HL-60 (cell line): ENCODE measurements around the gene PPP1R27.
A peak's percentile ranks its signal among the peaks of the same experiment; 100 is the strongest.

Experiments used
- DNase-seq, 2 experiments: peaks; one replicate each; pipeline ENCODE4 v3.0.0-alpha.2; 2010 to 2020; ENCODE audit warnings: low read depth in 1 of 2, low spot score in 1 of 2
- H3K27ac ChIP-seq: fragments of 250-450 bp; sonication (Bioruptor Pico); replicated peaks from 2 replicates; pipeline ENCODE4 v1.5.1; 2020; ENCODE audit warnings: mild to moderate bottlenecking, moderate library complexity
- H3K27me3 ChIP-seq: fragments of 250-450 bp; sonication (Bioruptor Pico); 2 replicates; pipeline ENCODE4 v1.5.1; 2021; ENCODE audit warnings: mild to moderate bottlenecking, moderate library complexity; ENCODE audit not compliant: insufficient read depth, poor library complexity, severe bottlenecking
- H3K4me3 ChIP-seq: replicated peaks from 2 replicates; pipeline ENCODE4 v1.5.1; 2011; ENCODE audit warnings: mild to moderate bottlenecking, control low read depth, low read length; ENCODE audit not compliant: insufficient read depth
- CTCF ChIP-seq: IDR thresholded peaks from one replicate; pipeline ENCODE4 v1.5.1; 2011; ENCODE audit warnings: low read length, control low read depth, inconsistent platforms; ENCODE audit not compliant: insufficient read depth
- GABPA ChIP-seq: IDR thresholded peaks from 2 replicates; pipeline ENCODE4 v1.6.1; 2012; ENCODE audit warnings: low read depth
- POLR2AphosphoS5 ChIP-seq: IDR thresholded peaks from 2 replicates; pipeline ENCODE4 v1.6.1; 2012; ENCODE audit warnings: low read depth
- REST ChIP-seq: IDR thresholded peaks from 2 replicates; pipeline ENCODE4 v1.6.1; 2012; ENCODE audit warnings: low read depth; ENCODE audit not compliant: insufficient replicate concordance
- SPI1 ChIP-seq: IDR thresholded peaks from 2 replicates; pipeline ENCODE4 v1.6.1; 2012; ENCODE audit warnings: low read depth, mild to moderate bottlenecking, borderline replicate concordance

Gene PPP1R27

GRCh38 chr17:81823820-81824550, 10.9 kb downstream of the PPP1R27 start:
- Histone ChIP-seq H3K27me3 (no peaks in the 10 kb centered on the region), H3K27ac (no peak overlapping the region), H3K4me3 (no peak overlapping the region)
- no peak for DNase-seq
- TF ChIP-seq SPI1 = no peak
- no peak for TF ChIP-seq POLR2AphosphoS5

GRCh38 chr17:81822996-81823819, 11.6 kb downstream of the PPP1R27 start:
- TF ChIP-seq CTCF (no peak), SPI1 (no peak), REST (no peak), POLR2AphosphoS5 (no peak), GABPA (no peak)
- no peak for DNase-seq
- H3K27me3 ChIP-seq = no peaks in the 10 kb centered on the region
- no peak overlapping the region for H3K27ac ChIP-seq
- H3K4me3 ChIP-seq = no peak overlapping the region

GRCh38 chr17:81822312-81822637, 12.6 kb downstream of the PPP1R27 start:
- Histone ChIP-seq H3K4me3 (no peak overlapping the region), H3K27ac (no peak overlapping the region), H3K27me3 (no peaks in the 10 kb centered on the region)
- no peak for DNase-seq
- no peak for TF ChIP-seq REST
- no peak for TF ChIP-seq POLR2AphosphoS5
- TF ChIP-seq GABPA = no peak
- no peak for TF ChIP-seq SPI1
- no peak for TF ChIP-seq CTCF

GRCh38 chr17:81821603-81822311, 13.1 kb downstream of the PPP1R27 start:
- Histone ChIP-seq H3K27me3 (no peaks in the 10 kb centered on the region), H3K27ac (no peak overlapping the region), H3K4me3 (no peak overlapping the region)
- TF ChIP-seq SPI1 (no peak), POLR2AphosphoS5 (no peak), GABPA (no peak), REST (no peak), CTCF (no peak)
- peak; percentile 41 to 61 for DNase-seq
